Rectal smooth muscle tissue (tissue), 1 donor: ENCODE results near the gene KDM2A.

Experiments used
- H3K27ac ChIP-seq: one replicate; pipeline ENCODE4 v1.7.0; 2013; ENCODE audit warnings: low read depth, low read length, inconsistent platforms
- H3K27me3 ChIP-seq: one replicate; pipeline ENCODE4 v1.7.0; 2013; ENCODE audit warnings: low read length; ENCODE audit not compliant: control insufficient read depth, insufficient read depth
- H3K36me3 ChIP-seq: one replicate; pipeline ENCODE4 v1.7.0; 2013; ENCODE audit warnings: low read length; ENCODE audit not compliant: control insufficient read depth, insufficient read depth
- H3K4me1 ChIP-seq: one replicate; pipeline ENCODE4 v1.7.0; 2013; ENCODE audit warnings: low read length; ENCODE audit not compliant: control insufficient read depth, insufficient read depth
- H3K4me3 ChIP-seq: one replicate; pipeline ENCODE4 v1.7.0; 2013; ENCODE audit warnings: low read length
- H3K9ac ChIP-seq: one replicate; pipeline ENCODE4 v1.7.0; 2013; ENCODE audit warnings: low read length

KDM2A gene

GRCh38 chr11:67284811-67285540 is 165.9 kb downstream of the KDM2A start:
- no peaks in the 10 kb centered on the region for H3K27me3 ChIP-seq
- H3K9ac ChIP-seq = no peak overlapping the region
- H3K4me1 ChIP-seq = peaks cover 11% of the 10 kb centered on the region
- H3K27ac ChIP-seq = no peak overlapping the region
- no peak overlapping the region for H3K4me3 ChIP-seq
- H3K36me3 ChIP-seq = peaks cover 45% of the 10 kb centered on the region

GRCh38 chr11:67285541-67286498 is 166.8 kb downstream of the KDM2A start:
- Histone ChIP-seq H3K27me3 (no peaks in the 10 kb centered on the region), H3K27ac (peak overlapping the region; percentile 51), H3K36me3 (peaks cover 40% of the 10 kb centered on the region), H3K4me1 (peaks cover 18% of the 10 kb centered on the region), H3K4me3 (no peak overlapping the region), H3K9ac (no peak overlapping the region)

- no peak overlapping the region for H3K4me3 ChIP-seq
- H3K27ac ChIP-seq = peak overlapping the region; percentile 94
- H3K36me3 ChIP-seq = peaks cover 36% of the 10 kb centered on the region
- H3K4me1 ChIP-seq = peaks cover 18% of the 10 kb centered on the region
- no peaks in the 10 kb centered on the region for H3K27me3 ChIP-seq
- peak overlapping the region; percentile 61 for H3K9ac ChIP-seq
These were observed 167.7 kb downstream of the KDM2A start for GRCh38 chr11:67286621-67287333.

- H3K36me3 ChIP-seq = peaks cover 32% of the 10 kb centered on the region
- no peaks in the 10 kb centered on the region for H3K27me3 ChIP-seq
- peak overlapping the region; percentile 73 for H3K4me3 ChIP-seq
- peak overlapping the region; percentile 94 for H3K27ac ChIP-seq
- H3K4me1 ChIP-seq = peaks cover 18% of the 10 kb centered on the region
- peak overlapping the region; percentile 61 for H3K9ac ChIP-seq
These were observed 168.5 kb downstream of the KDM2A start for GRCh38 chr11:67287355-67288197.

- Histone ChIP-seq H3K4me3 (peak overlapping the region; percentile 73), H3K9ac (peak overlapping the region; percentile 61), H3K27ac (peak overlapping the region; percentile 94), H3K4me1 (peaks cover 18% of the 10 kb centered on the region), H3K27me3 (no peaks in the 10 kb centered on the region), H3K36me3 (peaks cover 27% of the 10 kb centered on the region)
These were observed 169.1 kb downstream of the KDM2A start for GRCh38 chr11:67288198-67288451.

GRCh38 chr11:67288452-67289225 is 169.6 kb downstream of the KDM2A start:
- Histone ChIP-seq H3K4me1 (peaks cover 18% of the 10 kb centered on the region), H3K9ac (peak overlapping the region; percentile 61), H3K36me3 (peaks cover 22% of the 10 kb centered on the region), H3K27ac (peak overlapping the region; percentile 94), H3K27me3 (no peaks in the 10 kb centered on the region), H3K4me3 (peak overlapping the region; percentile 73)

GRCh38 chr11:67289226-67289650 is 170.2 kb downstream of the KDM2A start, which contains the start of gene ANKRD13D:
Gene ANKRD13D, plus strand, starts transcription at chr11:67289303. Its CDS starts 158 bp downstream, at chr11:67289461.
- H3K27me3 ChIP-seq = no peaks in the 10 kb centered on the region
- peak within 1 kb of the TSS; percentile 61 for H3K9ac ChIP-seq
- peaks cover 18% of the 10 kb centered on the region for H3K4me1 ChIP-seq
- peak within 1 kb of the TSS; percentile 73 for H3K4me3 ChIP-seq
- peak within 1 kb of the TSS; percentile 94 for H3K27ac ChIP-seq
- H3K36me3 ChIP-seq = peaks cover 16% of the 10 kb centered on the region

GRCh38 chr11:67289651-67290479 is 170.8 kb downstream of the KDM2A start:
- Histone ChIP-seq H3K27ac (peak overlapping the region; percentile 69), H3K27me3 (no peaks in the 10 kb centered on the region), H3K36me3 (peaks cover 16% of the 10 kb centered on the region), H3K4me3 (peak overlapping the region; percentile 44), H3K4me1 (peaks cover 18% of the 10 kb centered on the region), H3K9ac (peak overlapping the region; percentile 29)

GRCh38 chr11:67290801-67291200 is 171.7 kb downstream of the KDM2A start:
- H3K9ac ChIP-seq = peak overlapping the region; percentile 32
- peak overlapping the region; percentile 69 for H3K27ac ChIP-seq
- H3K4me3 ChIP-seq = no peak overlapping the region
- H3K27me3 ChIP-seq = no peaks in the 10 kb centered on the region
- peaks cover 13% of the 10 kb centered on the region for H3K36me3 ChIP-seq
- H3K4me1 ChIP-seq = peaks cover 18% of the 10 kb centered on the region

GRCh38 chr11:67291481-67292381 is 172.7 kb downstream of the KDM2A start:
- Histone ChIP-seq H3K4me1 (peaks cover 18% of the 10 kb centered on the region), H3K36me3 (peaks cover 12% of the 10 kb centered on the region), H3K27ac (peak overlapping the region; percentile 3), H3K27me3 (no peaks in the 10 kb centered on the region), H3K9ac (no peak overlapping the region), H3K4me3 (no peak overlapping the region)
